ENCODE results near the gene GRB7.
"Not testable (repeated sequence)": the region's sequence is repeated elsewhere in the genome, so short reads cannot be mapped to it uniquely, and the experiment has no call there.

The GRB7 gene

GRCh38 chr17:39709319-39709997 is 28.3 kb upstream of the GRB7 start:
- no peaks in the 10 kb centered on the region for H3K27me3 ChIP-seq (ENCODE audit: insufficient read depth, poor library complexity, severe bottlenecking)
- H3K9me3 ChIP-seq (ENCODE audit: severe bottlenecking), result no peaks in the 10 kb centered on the region
- peaks cover 16% of the 10 kb centered on the region for H3K4me1 ChIP-seq (ENCODE audit: insufficient read depth, poor library complexity, severe bottlenecking)
- peaks cover 59% of the 10 kb centered on the region for H3K36me3 ChIP-seq (ENCODE audit: low read depth)
- ATAC-seq (ENCODE audit: low read depth) (no peak), DNase-seq (ENCODE audit: low spot score) (no peak)
- H3K4me3 ChIP-seq (ENCODE audit: severe bottlenecking), result no peak overlapping the region
- TF ChIP-seq CTCF (IDR thresholded peaks at IDR 0.05; ENCODE audit: poor library complexity, severe bottlenecking), result no peak
- no peak overlapping the region for H3K27ac ChIP-seq (ENCODE audit: poor library complexity, severe bottlenecking)

- TF ChIP-seq CTCF (IDR thresholded peaks at IDR 0.05; ENCODE audit: poor library complexity, severe bottlenecking), result no peak
- H3K9me3 ChIP-seq (ENCODE audit: severe bottlenecking), result no peaks in the 10 kb centered on the region
- H3K4me1 ChIP-seq (ENCODE audit: insufficient read depth, poor library complexity, severe bottlenecking), result peaks cover 10% of the 10 kb centered on the region
- DNase-seq (ENCODE audit: low spot score), result no peak
- H3K27ac ChIP-seq (ENCODE audit: poor library complexity, severe bottlenecking), result no peak overlapping the region
- no peak for ATAC-seq (ENCODE audit: low read depth)
- no peaks in the 10 kb centered on the region for H3K27me3 ChIP-seq (ENCODE audit: insufficient read depth, poor library complexity, severe bottlenecking)
- peaks cover 64% of the 10 kb centered on the region for H3K36me3 ChIP-seq (ENCODE audit: low read depth)
- no peak overlapping the region for H3K4me3 ChIP-seq (ENCODE audit: severe bottlenecking)
Measured at GRCh38 chr17:39709998-39710964, 27.5 kb upstream of the GRB7 start.

- not testable (repeated sequence) for H3K27ac ChIP-seq (ENCODE audit: poor library complexity, severe bottlenecking); H3K4me1 ChIP-seq (ENCODE audit: insufficient read depth, poor library complexity, severe bottlenecking); H3K4me3 ChIP-seq (ENCODE audit: severe bottlenecking); H3K27me3 ChIP-seq (ENCODE audit: insufficient read depth, poor library complexity, severe bottlenecking); ATAC-seq (ENCODE audit: low read depth); DNase-seq (ENCODE audit: low spot score); H3K9me3 ChIP-seq (ENCODE audit: severe bottlenecking)
- peaks cover 72% of the 10 kb centered on the region for H3K36me3 ChIP-seq (ENCODE audit: low read depth)
Measured at GRCh38 chr17:39711071-39711470, 26.7 kb upstream of the GRB7 start.

GRCh38 chr17:39711851-39712250 is 25.9 kb upstream of the GRB7 start:
- no peaks in the 10 kb centered on the region for H3K9me3 ChIP-seq (ENCODE audit: severe bottlenecking)
- peaks cover 74% of the 10 kb centered on the region for H3K36me3 ChIP-seq (ENCODE audit: low read depth)
- no peak overlapping the region for H3K27ac ChIP-seq (ENCODE audit: poor library complexity, severe bottlenecking)
- no peaks in the 10 kb centered on the region for H3K27me3 ChIP-seq (ENCODE audit: insufficient read depth, poor library complexity, severe bottlenecking)
- ATAC-seq (ENCODE audit: low read depth), result no peak
- no peak for TF ChIP-seq CTCF (IDR thresholded peaks at IDR 0.05; ENCODE audit: poor library complexity, severe bottlenecking)
- H3K4me1 ChIP-seq (ENCODE audit: insufficient read depth, poor library complexity, severe bottlenecking), result no peaks in the 10 kb centered on the region
- no peak overlapping the region for H3K4me3 ChIP-seq (ENCODE audit: severe bottlenecking)
- DNase-seq (ENCODE audit: low spot score), result no peak

GRCh38 chr17:39714234-39714633 is 23.5 kb upstream of the GRB7 start:
- Histone ChIP-seq H3K9me3 (ENCODE audit: severe bottlenecking) (no peaks in the 10 kb centered on the region), H3K27ac (ENCODE audit: poor library complexity, severe bottlenecking) (no peak overlapping the region), H3K4me3 (ENCODE audit: severe bottlenecking) (no peak overlapping the region), H3K4me1 (ENCODE audit: insufficient read depth, poor library complexity, severe bottlenecking) (no peaks in the 10 kb centered on the region), H3K36me3 (ENCODE audit: low read depth) (peaks cover 74% of the 10 kb centered on the region), H3K27me3 (ENCODE audit: insufficient read depth, poor library complexity, severe bottlenecking) (no peaks in the 10 kb centered on the region)
- DNase-seq (ENCODE audit: low spot score) (no peak), ATAC-seq (ENCODE audit: low read depth) (no peak)
- no peak for TF ChIP-seq CTCF (IDR thresholded peaks at IDR 0.05; ENCODE audit: poor library complexity, severe bottlenecking)

All from RWPE2 (cell line).